GM23338 (cell line): Measurements from ENCODE around the gene REL. TPM values are rescaled to one million over a fixed set of nuclear protein-coding genes. Genes with fewer than 3 reads are reported as not detected.
"Not testable (repeated sequence)": the region's sequence is repeated elsewhere in the genome, so short reads cannot be mapped to it uniquely, and the experiment has no call there.

ENCODE experiments used
- ATAC-seq: fragments of 200-7000 bp; cut with Tn5 transposase; 3 replicates; pipeline ENCODE4 v1.9.1; 2020
- DNase-seq: peaks from one replicate; pipeline ENCODE4 v3.0.0-alpha.2; 2015; ENCODE audit warnings: low spot score
- H2AFZ ChIP-seq: fragments of 200-600 bp; sonication (generic); 2 replicates; pipeline ENCODE4 v1.8.0; 2016; ENCODE audit warnings: antibody characterized with exemption, mild to moderate bottlenecking, moderate library complexity
- H3F3A ChIP-seq: fragments of 200-600 bp; sonication (generic); replicated peaks from 2 replicates; pipeline ENCODE4 v1.8.0; 2017; ENCODE audit warnings: antibody characterized with exemption, mixed run types, low read depth
- H3K27ac ChIP-seq: fragments of 200-600 bp; sonication (generic); 2 replicates; pipeline ENCODE4 v1.6.1; 2016; ENCODE audit warnings: low read depth
- H3K27me3 ChIP-seq: fragments of 200-600 bp; sonication (generic); 2 replicates; pipeline ENCODE4 v1.8.0; 2016; ENCODE audit warnings: mild to moderate bottlenecking, mixed run types, moderate library complexity; ENCODE audit not compliant: insufficient read depth
- H3K36me3 ChIP-seq: fragments of 200-600 bp; sonication (generic); 2 replicates; pipeline ENCODE4 v1.8.0; 2016; ENCODE audit warnings: mild to moderate bottlenecking; ENCODE audit not compliant: insufficient read depth
- H3K4me1 ChIP-seq: fragments of 200-600 bp; sonication (generic); 2 replicates; pipeline ENCODE4 v1.8.0; 2016; ENCODE audit warnings: mild to moderate bottlenecking, moderate library complexity; ENCODE audit not compliant: insufficient read depth
- H3K4me2 ChIP-seq: fragments of 200-600 bp; sonication (generic); 2 replicates; pipeline ENCODE4 v1.7.1; 2017; ENCODE audit warnings: mixed run types
- H3K4me3 ChIP-seq: fragments of 200-600 bp; sonication (generic); 2 replicates; pipeline ENCODE4 v1.6.1; 2016; ENCODE audit warnings: mixed run types
- H3K79me2 ChIP-seq: fragments of 200-600 bp; sonication (generic); replicated peaks from 2 replicates; pipeline ENCODE4 v1.8.0; 2017; ENCODE audit warnings: mild to moderate bottlenecking; ENCODE audit not compliant: insufficient read depth
- H3K9me2 ChIP-seq: fragments of 200-600 bp; sonication (generic); 2 replicates; pipeline ENCODE4 v1.8.0; 2017; ENCODE audit not compliant: insufficient read depth
- H4K20me1 ChIP-seq: fragments of 200-600 bp; sonication (generic); replicated peaks from 2 replicates; pipeline ENCODE4 v1.8.0; 2017; ENCODE audit warnings: mild to moderate bottlenecking; ENCODE audit not compliant: insufficient read depth
- H3K27ac Mint-ChIP-seq: 2 replicates; pipeline ENCODE4 v1.8.0; 2020; ENCODE audit warnings: inconsistent platforms, mild to moderate bottlenecking, moderate library complexity, mixed read lengths
- H3K27me3 Mint-ChIP-seq: 3 replicates; pipeline ENCODE4 v1.8.0; 2022; ENCODE audit warnings: low read depth, mild to moderate bottlenecking, moderate library complexity, mixed read lengths, inconsistent platforms; ENCODE audit not compliant: insufficient read depth, poor library complexity
- H3K36me3 Mint-ChIP-seq: 3 replicates; pipeline ENCODE4 v1.8.0; 2021; ENCODE audit warnings: low read depth, mild to moderate bottlenecking, inconsistent platforms, moderate library complexity, mixed read lengths
- H3K4me1 Mint-ChIP-seq: 3 replicates; pipeline ENCODE4 v1.8.0; 2020; ENCODE audit warnings: mild to moderate bottlenecking, inconsistent platforms, mixed read lengths
- H3K4me3 Mint-ChIP-seq: 3 replicates; pipeline ENCODE4 v1.8.0; 2021; ENCODE audit warnings: moderate library complexity, mild to moderate bottlenecking, inconsistent platforms, mixed read lengths
- H3K9me3 Mint-ChIP-seq: 3 replicates; pipeline ENCODE4 v1.8.0; 2020; ENCODE audit warnings: moderate library complexity, mild to moderate bottlenecking, inconsistent platforms, mixed read lengths
- CREB1 ChIP-seq: fragments of 250-450 bp; sonication (Bioruptor Pico); IDR thresholded peaks from 2 replicates; pipeline ENCODE4 v1.5.0; 2020; ENCODE audit warnings: low read depth, mild to moderate bottlenecking, moderate library complexity
- CTCF ChIP-seq, 2 experiments: fragments of 200-600 bp in 1 of 2; sonication (generic) in 1 of 2; conservative IDR thresholded peaks; 2 replicates each; pipeline versions ENCODE4 v1.5.1 to v1.6.1; 2016 to 2017; ENCODE audit warnings: antibody characterized with exemption in 2 of 2, low read depth in 2 of 2, mild to moderate bottlenecking in 2 of 2, moderate library complexity in 1 of 2
- EZH2 ChIP-seq: fragments of 200-600 bp; sonication (generic); IDR thresholded peaks from one replicate; pipeline ENCODE4 v1.8.0; 2017; ENCODE audit warnings: antibody characterized with exemption, mild to moderate bottlenecking, low read depth; ENCODE audit not compliant: unreplicated experiment
- JUNB ChIP-seq: IDR thresholded peaks from one replicate; pipeline ENCODE4 v1.6.1; 2016; ENCODE audit warnings: antibody characterized with exemption; ENCODE audit not compliant: unreplicated experiment
- NANOG ChIP-seq: IDR thresholded peaks from 2 replicates; pipeline ENCODE4 v1.6.1; 2016; ENCODE audit warnings: antibody characterized with exemption, borderline replicate concordance
- POLR2AphosphoS5 ChIP-seq: IDR thresholded peaks from 2 replicates; pipeline ENCODE4 v1.6.1; 2016; ENCODE audit warnings: antibody characterized with exemption, low read depth
- REST ChIP-seq: IDR thresholded peaks from one replicate; pipeline ENCODE4 v1.6.1; 2018; ENCODE audit warnings: antibody characterized with exemption; ENCODE audit not compliant: unreplicated experiment
- STAT1 ChIP-seq: IDR thresholded peaks from one replicate; pipeline ENCODE4 v1.6.1; 2016; ENCODE audit warnings: antibody characterized with exemption; ENCODE audit not compliant: unreplicated experiment
- ZNF114 ChIP-seq: fragments of 250-450 bp; sonication (Bioruptor Pico); IDR thresholded peaks from 2 replicates; pipeline ENCODE4 v1.5.0; 2020; ENCODE audit warnings: mild to moderate bottlenecking, moderate library complexity
- polyA plus RNA-seq: library from polyadenylated mRNA; unstranded; fragments of >200 nt; fragmentation: Nextera tagmentation; extraction: Ambion mirVana; gene quantifications from 2 replicates; pipeline ENCODE4 v1.2.1, GENCODE V29; 2016
- total RNA-seq: library from RNA; depleted of rRNA; stranded (reverse); fragments of >200 nt; shearing (Covaris generic); gene quantifications from 2 replicates; pipeline ENCODE4 v1.2.3, GENCODE V29; 2014
- TF ChIP-seq, protein P1 (sequence below): IDR thresholded peaks from 2 replicates; pipeline ENCODE4 v1.6.1; 2016; ENCODE audit warnings: antibody characterized with exemption
- TF ChIP-seq, protein P2 (sequence below): fragments of 250-450 bp; sonication (Bioruptor Pico); IDR thresholded peaks from 2 replicates; pipeline ENCODE4 v1.5.0; 2020; ENCODE audit warnings: mild to moderate bottlenecking, moderate library complexity

REL gene
- total and polyA plus RNA-seq, 2 experiments from 2014 or later = 4.1 to 8.0 TPM

DNA sequence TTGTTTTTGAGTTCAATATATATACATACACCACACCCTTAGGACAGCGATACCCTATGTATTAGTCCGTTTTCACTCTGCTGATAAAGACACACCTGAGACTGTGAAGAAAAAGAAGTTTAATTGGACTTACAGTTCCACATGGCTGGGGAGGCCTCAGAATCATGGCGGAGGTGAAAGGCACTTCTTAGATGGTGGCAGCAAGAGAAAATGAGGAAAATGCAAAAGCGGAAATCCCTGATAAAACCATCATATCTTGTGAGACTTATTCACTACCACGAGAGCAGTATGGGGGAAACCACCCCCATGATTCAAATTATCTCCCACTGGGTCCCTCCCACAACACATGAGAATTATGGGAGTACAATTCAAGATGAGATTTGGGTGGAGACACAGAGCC, 24.5 kb downstream of the REL start:
- H3K4me1 ChIP-seq, H3K27ac ChIP-seq, H3K79me2 ChIP-seq, DNase-seq, H3K4me2 ChIP-seq, H3K36me3 ChIP-seq, H3K9me2 ChIP-seq, H3K36me3 Mint-ChIP-seq, H3K27me3 Mint-ChIP-seq, H3F3A ChIP-seq, H4K20me1 ChIP-seq, H3K9me3 Mint-ChIP-seq, H3K27me3 ChIP-seq, H2AFZ ChIP-seq, H3K27ac Mint-ChIP-seq, H3K4me3 ChIP-seq, ATAC-seq, H3K4me3 Mint-ChIP-seq, H3K4me1 Mint-ChIP-seq: not testable (repeated sequence)

DNA sequence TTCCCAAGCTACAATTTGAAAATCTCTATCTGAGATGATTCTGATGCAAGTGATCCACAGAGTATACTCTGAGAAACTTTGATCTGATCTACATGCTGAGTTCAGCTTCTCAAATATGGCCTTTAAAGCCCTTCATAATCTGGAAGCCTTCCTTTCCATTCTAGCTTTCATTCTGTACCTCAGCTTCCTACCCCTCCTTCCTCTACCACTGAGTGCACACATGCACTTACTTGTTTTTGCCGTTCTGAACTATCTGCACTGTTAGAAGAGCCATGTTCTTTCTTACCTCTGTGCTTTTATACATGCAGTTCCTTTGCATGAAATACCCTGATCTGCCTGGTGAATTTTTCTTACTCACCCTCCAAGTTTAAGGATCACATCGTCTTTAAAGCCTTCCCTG, 25.0 kb downstream of the REL start:
- H3K27ac Mint-ChIP-seq = no peak overlapping the region
- H3K4me3 Mint-ChIP-seq = no peak overlapping the region
- H3K27me3 ChIP-seq = no peaks in the 10 kb centered on the region
- H3K9me3 Mint-ChIP-seq = no peaks in the 10 kb centered on the region
- no peaks in the 10 kb centered on the region for H3K27me3 Mint-ChIP-seq
- no peak overlapping the region for H3K27ac ChIP-seq
- no peaks in the 10 kb centered on the region for H3K4me1 Mint-ChIP-seq
- no peaks in the 10 kb centered on the region for H3K79me2 ChIP-seq
- H3K4me3 ChIP-seq = no peak overlapping the region
- H3K4me1 ChIP-seq = no peaks in the 10 kb centered on the region
- H3K4me2 ChIP-seq = no peak overlapping the region
- no peak for DNase-seq
- H4K20me1 ChIP-seq = no peaks in the 10 kb centered on the region
- no peaks in the 10 kb centered on the region for H3K36me3 ChIP-seq
- H3K9me2 ChIP-seq = no peaks in the 10 kb centered on the region
- H3K36me3 Mint-ChIP-seq = no peaks in the 10 kb centered on the region; the same call in 2 of the 3 replicates
- no peak overlapping the region for H2AFZ ChIP-seq
- H3F3A ChIP-seq = no peaks in the 10 kb centered on the region
- ATAC-seq = no peak
- TF ChIP-seq, protein P1, sequence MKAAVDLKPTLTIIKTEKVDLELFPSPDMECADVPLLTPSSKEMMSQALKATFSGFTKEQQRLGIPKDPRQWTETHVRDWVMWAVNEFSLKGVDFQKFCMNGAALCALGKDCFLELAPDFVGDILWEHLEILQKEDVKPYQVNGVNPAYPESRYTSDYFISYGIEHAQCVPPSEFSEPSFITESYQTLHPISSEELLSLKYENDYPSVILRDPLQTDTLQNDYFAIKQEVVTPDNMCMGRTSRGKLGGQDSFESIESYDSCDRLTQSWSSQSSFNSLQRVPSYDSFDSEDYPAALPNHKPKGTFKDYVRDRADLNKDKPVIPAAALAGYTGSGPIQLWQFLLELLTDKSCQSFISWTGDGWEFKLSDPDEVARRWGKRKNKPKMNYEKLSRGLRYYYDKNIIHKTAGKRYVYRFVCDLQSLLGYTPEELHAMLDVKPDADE = no peak
- TF ChIP-seq CREB1 (no peak), STAT1 (no peak), EZH2 (no peak), REST (no peak), POLR2AphosphoS5 (no peak), JUNB (no peak), NANOG (no peak), CTCF (conservative IDR thresholded peaks at IDR 0.05; ENCODE audit: low read depth in 2 of 2) (no peak), ZNF114 (CRISPR knock-in tag) (no peak)
- TF ChIP-seq, protein P2, sequence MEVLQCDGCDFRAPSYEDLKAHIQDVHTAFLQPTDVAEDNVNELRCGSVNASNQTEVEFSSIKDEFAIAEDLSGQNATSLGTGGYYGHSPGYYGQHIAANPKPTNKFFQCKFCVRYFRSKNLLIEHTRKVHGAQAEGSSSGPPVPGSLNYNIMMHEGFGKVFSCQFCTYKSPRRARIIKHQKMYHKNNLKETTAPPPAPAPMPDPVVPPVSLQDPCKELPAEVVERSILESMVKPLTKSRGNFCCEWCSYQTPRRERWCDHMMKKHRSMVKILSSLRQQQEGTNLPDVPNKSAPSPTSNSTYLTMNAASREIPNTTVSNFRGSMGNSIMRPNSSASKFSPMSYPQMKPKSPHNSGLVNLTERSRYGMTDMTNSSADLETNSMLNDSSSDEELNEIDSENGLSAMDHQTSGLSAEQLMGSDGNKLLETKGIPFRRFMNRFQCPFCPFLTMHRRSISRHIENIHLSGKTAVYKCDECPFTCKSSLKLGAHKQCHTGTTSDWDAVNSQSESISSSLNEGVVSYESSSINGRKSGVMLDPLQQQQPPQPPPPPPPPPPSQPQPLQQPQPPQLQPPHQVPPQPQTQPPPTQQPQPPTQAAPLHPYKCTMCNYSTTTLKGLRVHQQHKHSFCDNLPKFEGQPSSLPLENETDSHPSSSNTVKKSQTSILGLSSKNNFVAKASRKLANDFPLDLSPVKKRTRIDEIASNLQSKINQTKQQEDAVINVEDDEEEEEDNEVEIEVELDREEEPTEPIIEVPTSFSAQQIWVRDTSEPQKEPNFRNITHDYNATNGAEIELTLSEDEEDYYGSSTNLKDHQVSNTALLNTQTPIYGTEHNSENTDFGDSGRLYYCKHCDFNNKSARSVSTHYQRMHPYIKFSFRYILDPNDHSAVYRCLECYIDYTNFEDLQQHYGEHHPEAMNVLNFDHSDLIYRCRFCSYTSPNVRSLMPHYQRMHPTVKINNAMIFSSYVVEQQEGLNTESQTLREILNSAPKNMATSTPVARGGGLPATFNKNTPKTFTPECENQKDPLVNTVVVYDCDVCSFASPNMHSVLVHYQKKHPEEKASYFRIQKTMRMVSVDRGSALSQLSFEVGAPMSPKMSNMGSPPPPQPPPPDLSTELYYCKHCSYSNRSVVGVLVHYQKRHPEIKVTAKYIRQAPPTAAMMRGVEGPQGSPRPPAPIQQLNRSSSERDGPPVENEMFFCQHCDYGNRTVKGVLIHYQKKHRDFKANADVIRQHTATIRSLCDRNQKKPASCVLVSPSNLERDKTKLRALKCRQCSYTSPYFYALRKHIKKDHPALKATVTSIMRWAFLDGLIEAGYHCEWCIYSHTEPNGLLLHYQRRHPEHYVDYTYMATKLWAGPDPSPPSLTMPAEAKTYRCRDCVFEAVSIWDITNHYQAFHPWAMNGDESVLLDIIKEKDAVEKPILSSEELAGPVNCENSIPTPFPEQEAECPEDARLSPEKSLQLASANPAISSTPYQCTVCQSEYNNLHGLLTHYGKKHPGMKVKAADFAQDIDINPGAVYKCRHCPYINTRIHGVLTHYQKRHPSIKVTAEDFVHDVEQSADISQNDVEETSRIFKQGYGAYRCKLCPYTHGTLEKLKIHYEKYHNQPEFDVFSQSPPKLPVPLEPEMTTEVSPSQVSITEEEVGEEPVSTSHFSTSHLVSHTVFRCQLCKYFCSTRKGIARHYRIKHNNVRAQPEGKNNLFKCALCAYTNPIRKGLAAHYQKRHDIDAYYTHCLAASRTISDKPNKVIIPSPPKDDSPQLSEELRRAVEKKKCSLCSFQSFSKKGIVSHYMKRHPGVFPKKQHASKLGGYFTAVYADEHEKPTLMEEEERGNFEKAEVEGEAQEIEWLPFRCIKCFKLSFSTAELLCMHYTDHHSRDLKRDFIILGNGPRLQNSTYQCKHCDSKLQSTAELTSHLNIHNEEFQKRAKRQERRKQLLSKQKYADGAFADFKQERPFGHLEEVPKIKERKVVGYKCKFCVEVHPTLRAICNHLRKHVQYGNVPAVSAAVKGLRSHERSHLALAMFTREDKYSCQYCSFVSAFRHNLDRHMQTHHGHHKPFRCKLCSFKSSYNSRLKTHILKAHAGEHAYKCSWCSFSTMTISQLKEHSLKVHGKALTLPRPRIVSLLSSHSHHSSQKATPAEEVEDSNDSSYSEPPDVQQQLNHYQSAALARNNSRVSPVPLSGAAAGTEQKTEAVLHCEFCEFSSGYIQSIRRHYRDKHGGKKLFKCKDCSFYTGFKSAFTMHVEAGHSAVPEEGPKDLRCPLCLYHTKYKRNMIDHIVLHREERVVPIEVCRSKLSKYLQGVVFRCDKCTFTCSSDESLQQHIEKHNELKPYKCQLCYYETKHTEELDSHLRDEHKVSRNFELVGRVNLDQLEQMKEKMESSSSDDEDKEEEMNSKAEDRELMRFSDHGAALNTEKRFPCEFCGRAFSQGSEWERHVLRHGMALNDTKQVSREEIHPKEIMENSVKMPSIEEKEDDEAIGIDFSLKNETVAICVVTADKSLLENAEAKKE = no peak
